IMR-90 (cell line): ENCODE data around the gene PPP6R3. TPM values are rescaled to one million over a fixed set of nuclear protein-coding genes. Genes with fewer than 3 reads are reported as not detected.

Experiments used
- ATAC-seq: fragments of 200-7000 bp; cut with Tn5 transposase; 2 replicates; pipeline ENCODE4 v1.9.1; 2020; ENCODE audit warnings: low read depth, mild to moderate bottlenecking, moderate library complexity
- BruUV-seq: library from RNA; stranded (reverse); fragments of 400-500 nt; replicated peaks from 2 replicates; lab custom pipeline; 2021; lab: Mats Ljungman, UMichigan
- CTCF ChIA-PET: fragments of 300-600 bp; formaldehyde crosslinking; extraction: SDS; loops from one replicate; lab custom pipeline; 2021; ENCODE audit warnings: antibody characterized with exemption; lab: Yijun Ruan, JAX
- POLR2A ChIA-PET: fragments of 300-600 bp; sonication (Branson Sonifier 250); formaldehyde crosslinking; loops from one replicate; lab custom pipeline; 2022; ENCODE audit warnings: antibody characterized with exemption; ENCODE audit not compliant: unreplicated experiment; lab: Charles Lee
- DNase-seq: peaks from one replicate; pipeline ENCODE4 v3.0.0; 2013
- H2AFZ ChIP-seq: replicated peaks from 2 replicates; pipeline ENCODE3; 2013; ENCODE audit warnings: low read length, mild to moderate bottlenecking; ENCODE audit not compliant: poor library complexity
- H2AK5ac ChIP-seq: 2 replicates; pipeline ENCODE4 v1.6.1; 2013; ENCODE audit warnings: low read depth, low read length, inconsistent platforms
- H2AK9ac ChIP-seq: replicated peaks from 2 replicates; pipeline ENCODE3; 2013; ENCODE audit warnings: mild to moderate bottlenecking, low read depth, low read length, moderate library complexity; ENCODE audit not compliant: poor library complexity
- H2BK120ac ChIP-seq: 2 replicates; pipeline ENCODE4 v1.6.1; 2013; ENCODE audit warnings: low read depth, low read length, inconsistent platforms
- H2BK15ac ChIP-seq: 3 replicates; pipeline ENCODE4 v1.6.1; 2013; ENCODE audit warnings: low read depth, low read length, inconsistent platforms
- H2BK20ac ChIP-seq: 2 replicates; pipeline ENCODE4 v1.6.1; 2013; ENCODE audit warnings: low read depth, mild to moderate bottlenecking, inconsistent platforms, low read length, moderate library complexity
- H2BK5ac ChIP-seq: 2 replicates; pipeline ENCODE4 v1.6.1; 2013; ENCODE audit warnings: mild to moderate bottlenecking, low read depth, low read length, inconsistent platforms; ENCODE audit not compliant: poor library complexity, severe bottlenecking
- H3K14ac ChIP-seq: replicated peaks from 2 replicates; pipeline ENCODE4 v1.6.1; 2013; ENCODE audit warnings: low read depth, low read length, inconsistent platforms
- H3K18ac ChIP-seq: 2 replicates; pipeline ENCODE4 v1.6.1; 2013; ENCODE audit warnings: low read depth, low read length, control low read depth
- H3K23ac ChIP-seq: 2 replicates; pipeline ENCODE4 v1.6.1; 2013; ENCODE audit warnings: low read depth, low read length, inconsistent platforms
- H3K27ac ChIP-seq: 2 replicates; pipeline ENCODE4 v1.5.1; 2013; ENCODE audit warnings: mild to moderate bottlenecking, control low read depth, low read length; ENCODE audit not compliant: insufficient read depth
- H3K27me3 ChIP-seq: 2 replicates; pipeline ENCODE4 v1.6.1; 2013; ENCODE audit warnings: low read length; ENCODE audit not compliant: control insufficient read depth, insufficient read depth
- H3K36me3 ChIP-seq: 2 replicates; pipeline ENCODE4 v1.6.1; 2013; ENCODE audit warnings: low read length, mixed read lengths; ENCODE audit not compliant: control insufficient read depth, insufficient read depth
- H3K4ac ChIP-seq: 2 replicates; pipeline ENCODE4 v1.6.1; 2013; ENCODE audit warnings: low read depth, low read length, inconsistent platforms
- H3K4me1 ChIP-seq: 2 replicates; pipeline ENCODE4 v1.6.1; 2013; ENCODE audit warnings: low read length, mixed read lengths; ENCODE audit not compliant: control insufficient read depth, insufficient read depth
- H3K4me2 ChIP-seq: 2 replicates; pipeline ENCODE4 v1.6.1; 2013; ENCODE audit warnings: low read depth, mild to moderate bottlenecking, control low read depth, low read length, moderate library complexity
- H3K4me3 ChIP-seq: 2 replicates; pipeline ENCODE4 v1.5.1; 2013; ENCODE audit warnings: low read depth, mild to moderate bottlenecking, control low read depth, low read length, moderate library complexity; ENCODE audit not compliant: insufficient read depth
- H3K56ac ChIP-seq: 2 replicates; pipeline ENCODE4 v1.6.1; 2013; ENCODE audit warnings: low read length, inconsistent platforms; ENCODE audit not compliant: insufficient read depth; ENCODE audit errors: extremely low read depth
- H3K79me1 ChIP-seq, 2 experiments: 2 replicates each; pipeline ENCODE4 v1.6.1; 2013; ENCODE audit warnings: low read length in 2 of 2, inconsistent platforms in 1 of 2, low read depth in 1 of 2
- H3K9ac ChIP-seq: 2 replicates; pipeline ENCODE4 v1.6.1; 2013; ENCODE audit warnings: low read depth, low read length, control low read depth
- H3K9me1 ChIP-seq: 2 replicates; pipeline ENCODE4 v1.6.1; 2013; ENCODE audit warnings: low read length, inconsistent platforms; ENCODE audit not compliant: insufficient read depth
- H3K9me3 ChIP-seq: 2 replicates; pipeline ENCODE4 v1.6.1; 2013; ENCODE audit warnings: low read length; ENCODE audit not compliant: control insufficient read depth, insufficient read depth
- H4K20me1 ChIP-seq: 2 replicates; pipeline ENCODE4 v1.6.1; 2013; ENCODE audit warnings: low read length, inconsistent platforms; ENCODE audit not compliant: insufficient read depth
- H4K5ac ChIP-seq: 2 replicates; pipeline ENCODE4 v1.6.1; 2013; ENCODE audit warnings: mild to moderate bottlenecking, low read depth, low read length, control low read depth
- H4K8ac ChIP-seq, 2 experiments: 2 replicates each; pipeline ENCODE4 v1.6.1; 2013; ENCODE audit warnings: low read depth in 2 of 2, low read length in 2 of 2, control low read depth in 1 of 2, inconsistent platforms in 1 of 2
- H4K91ac ChIP-seq: 2 replicates; pipeline ENCODE4 v1.6.1; 2013; ENCODE audit warnings: low read depth, low read length, inconsistent platforms; ENCODE audit not compliant: insufficient read depth
- BHLHE40 ChIP-seq: fragments of 150-350 bp; IDR thresholded peaks from 2 replicates; pipeline ENCODE4 v1.6.1; 2016; ENCODE audit warnings: mild to moderate bottlenecking, low read depth, low read length
- CEBPB ChIP-seq: IDR thresholded peaks from 2 replicates; pipeline ENCODE4 v1.6.1; 2012; ENCODE audit warnings: low read depth, low read length, improper control_type of control experiment
- CHD1 ChIP-seq: IDR thresholded peaks from 2 replicates; pipeline ENCODE4 v1.6.1; 2012; ENCODE audit warnings: low read depth, low read length, improper control_type of control experiment
- CTCF ChIP-seq: conservative IDR thresholded peaks from 2 replicates; pipeline ENCODE4 v1.5.1; 2012; ENCODE audit warnings: mild to moderate bottlenecking, low read depth, low read length, improper control_type of control experiment
- ELK1 ChIP-seq: fragments of 150-350 bp; IDR thresholded peaks from 2 replicates; pipeline ENCODE4 v1.6.1; 2016; ENCODE audit warnings: low read depth, mild to moderate bottlenecking, low read length, moderate library complexity, borderline replicate concordance
- MAFK ChIP-seq: IDR thresholded peaks from 2 replicates; pipeline ENCODE4 v1.6.1; 2012; ENCODE audit warnings: low read depth, low read length, improper control_type of control experiment
- MXI1 ChIP-seq: IDR thresholded peaks from 2 replicates; pipeline ENCODE4 v1.6.1; 2012; ENCODE audit warnings: low read depth, mild to moderate bottlenecking, low read length, moderate library complexity, borderline replicate concordance
- POLR2A ChIP-seq: IDR thresholded peaks from 2 replicates; pipeline ENCODE4 v1.6.1; 2012; ENCODE audit warnings: mild to moderate bottlenecking, low read depth, low read length
- RAD21 ChIP-seq: IDR thresholded peaks from 2 replicates; pipeline ENCODE4 v1.6.1; 2012; ENCODE audit warnings: low read length, improper control_type of control experiment
- RCOR1 ChIP-seq: IDR thresholded peaks from 2 replicates; pipeline ENCODE4 v1.6.1; 2012; ENCODE audit warnings: mild to moderate bottlenecking, low read length, improper control_type of control experiment; ENCODE audit not compliant: insufficient replicate concordance
- RFX5 ChIP-seq: IDR thresholded peaks from 2 replicates; pipeline ENCODE4 v1.8.0; 2012; ENCODE audit warnings: low read depth, mild to moderate bottlenecking, low read length, moderate library complexity
- SMC3 ChIP-seq: fragments of 150-350 bp; IDR thresholded peaks from 2 replicates; pipeline ENCODE4 v1.6.1; 2016; ENCODE audit warnings: low read depth, mild to moderate bottlenecking, antibody characterized with exemption, low read length, moderate library complexity
- WGBS, 2 experiments: methylation state at CpG; one replicate each; pipeline versions ENCODE4 v1.1.5 to v1.1.7; 2013; ENCODE audit warnings: missing lambda C conversion rate in 2 of 2; ENCODE audit not compliant: insufficient read length in 1 of 2; ENCODE audit errors: extremely low coverage in 2 of 2; 5-methylcytosine and 5-hydroxymethylcytosine counted together
- dilution Hi-C: fragments of 300-500 bp; cut with HindIII; formaldehyde crosslinking; loops from one replicate; pipeline ENCODE4 v1.14.3; 2018; ENCODE audit warnings: low sequenced_read_pairs; ENCODE audit not compliant: unreplicated experiment
- in situ Hi-C: fragments of 300-500 bp; cut with MboI; formaldehyde crosslinking; loops from 3 replicates; pipeline ENCODE4 v1.14.3; 2019; ENCODE audit warnings: low sequenced_read_pairs, inconsistent platforms, mixed read lengths
- intact Hi-C: fragments of 100-400 bp; cut with micrococcal nuclease; formaldehyde crosslinking; loops from 2 replicates; pipeline ENCODE4 v1.10.0; 2022
- polyA plus RNA-seq, 3 experiments: library from polyadenylated mRNA; depleted of rRNA; stranded (reverse); fragments of >200 nt; gene quantifications; 2 replicates each; pipeline ENCODE4 v1.2.3, GENCODE V29; 2012; ENCODE audit warnings: low replicate concordance in 1 of 3
- total RNA-seq: library from RNA; depleted of rRNA; stranded (reverse); fragments of >200 nt; gene quantifications from 2 replicates; pipeline ENCODE4 v1.2.3, GENCODE V29; 2012
- TF ChIP-seq, protein P1 (sequence below): fragments of 150-350 bp; IDR thresholded peaks from 2 replicates; pipeline ENCODE4 v1.6.1; 2017; ENCODE audit warnings: mild to moderate bottlenecking, antibody characterized with exemption, low read length, low read depth

PPP6R3 gene
- total and polyA plus RNA-seq, 2 of the 4 experiments (the other 2 are of a cell fraction) = 29.0 to 123 TPM

DNA sequence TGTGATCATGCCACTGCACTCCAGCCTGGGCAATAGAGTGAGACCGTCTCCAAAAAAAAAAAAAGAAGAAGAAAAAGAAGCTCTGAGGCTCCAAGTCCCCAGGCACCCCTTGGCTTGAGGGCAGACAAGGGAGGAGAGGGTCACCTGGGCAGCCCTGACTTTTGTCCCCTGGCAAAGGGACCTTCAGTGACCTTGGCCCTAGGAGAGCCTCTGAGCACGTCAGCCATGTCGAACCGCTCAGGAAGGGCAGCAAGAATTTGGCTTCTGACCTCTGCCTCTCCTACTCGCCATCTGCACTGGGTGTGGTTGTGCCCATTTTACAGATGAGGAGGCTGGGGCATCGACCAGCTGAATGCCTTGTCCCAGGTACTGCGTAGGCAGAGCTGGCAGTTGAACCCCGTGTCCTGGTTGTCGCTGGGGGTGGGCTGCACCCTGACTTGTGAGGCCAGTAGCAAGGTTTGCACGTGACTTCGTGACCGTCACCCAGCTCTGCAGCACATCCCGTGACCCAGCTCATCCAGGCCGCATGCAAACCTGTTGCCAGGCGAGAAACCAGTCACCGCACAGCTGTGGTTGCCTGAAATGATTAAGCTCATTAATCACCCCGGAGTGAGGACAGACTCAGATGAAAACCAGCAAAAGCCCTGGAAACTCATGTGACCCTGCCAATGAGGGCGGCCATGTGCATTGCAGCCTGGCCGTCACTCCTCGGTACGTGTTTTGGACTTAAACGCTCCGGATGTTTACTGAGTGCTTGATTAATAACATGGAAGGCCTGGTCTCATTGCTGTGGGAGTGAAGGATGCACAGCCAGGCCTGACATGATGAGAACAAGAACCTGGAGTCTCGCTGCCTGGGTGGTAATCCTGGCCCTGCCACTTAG is 47.7 kb upstream of the PPP6R3 start:
- H2BK5ac ChIP-seq = no peak overlapping the region
- H3K56ac ChIP-seq = no peak overlapping the region
- H4K20me1 ChIP-seq = no peaks in the 10 kb centered on the region
- DNase-seq = peak; percentile 11
- H3K79me1 ChIP-seq = no peaks in the 10 kb centered on the region
- no peak overlapping the region for H2AFZ ChIP-seq
- no peak overlapping the region for H3K14ac ChIP-seq
- H3K9me1 ChIP-seq = peaks cover 9% of the 10 kb centered on the region; the same call in 1 of the 2 replicates
- no peak overlapping the region for H3K4ac ChIP-seq
- H2BK20ac ChIP-seq = no peak overlapping the region
- TF ChIP-seq ELK1 (no peak), SMC3 (no peak), CEBPB (no peak), RAD21 (no peak), RCOR1 (no peak), CHD1 (no peak), RFX5 (no peak), CTCF (no peak), MXI1 (no peak), MAFK (no peak), BHLHE40 (no peak), POLR2A (no peak)
- TF ChIP-seq, protein P1, sequence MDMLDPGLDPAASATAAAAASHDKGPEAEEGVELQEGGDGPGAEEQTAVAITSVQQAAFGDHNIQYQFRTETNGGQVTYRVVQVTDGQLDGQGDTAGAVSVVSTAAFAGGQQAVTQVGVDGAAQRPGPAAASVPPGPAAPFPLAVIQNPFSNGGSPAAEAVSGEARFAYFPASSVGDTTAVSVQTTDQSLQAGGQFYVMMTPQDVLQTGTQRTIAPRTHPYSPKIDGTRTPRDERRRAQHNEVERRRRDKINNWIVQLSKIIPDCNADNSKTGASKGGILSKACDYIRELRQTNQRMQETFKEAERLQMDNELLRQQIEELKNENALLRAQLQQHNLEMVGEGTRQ = no peak
- H4K5ac ChIP-seq = no peak overlapping the region
- H3K9me3 ChIP-seq = no peaks in the 10 kb centered on the region
- in situ Hi-C loops (no loop called here), intact Hi-C loops (no loop called here), dilution Hi-C loops (no loop called here)
- H3K18ac ChIP-seq = no peak overlapping the region
- peaks cover 63% of the 10 kb centered on the region for H3K36me3 ChIP-seq
- no peak overlapping the region for H2AK5ac ChIP-seq
- H3K4me2 ChIP-seq = no peak overlapping the region
- ChIA-PET CTCF (interaction anchor here (0.8 kb wide), 1 partner anchor 123 kb away, joined by 3 read pairs; no protein-coding TSS in a partner anchor), POLR2A (no interaction called here)
- H3K9ac ChIP-seq = no peak overlapping the region
- H3K4me3 ChIP-seq = no peak overlapping the region
- no peak overlapping the region for H2BK15ac ChIP-seq
- H3K23ac ChIP-seq = no peak overlapping the region
- BruUV-seq = no TSS peak
- no peak overlapping the region for H2AK9ac ChIP-seq
- no peaks in the 10 kb centered on the region for H3K4me1 ChIP-seq
- H2BK120ac ChIP-seq = no peak overlapping the region
- ATAC-seq = no peak
- no peak overlapping the region for H4K8ac ChIP-seq
- WGBS, 2 experiments = 82% methylated on average over 19 of the region's 24 CpGs; no CpG with 5 or more reads in 1 of the 2 experiments
- no peaks in the 10 kb centered on the region for H3K27me3 ChIP-seq
- H3K27ac ChIP-seq = no peak overlapping the region
- H4K91ac ChIP-seq = no peak overlapping the region
